Suprapubic skin (tissue), 3 donors: ENCODE data around the gene KCNMB1.

Experiments
- CTCF ChIP-seq, 2 donors: fragments of 200-600 bp in 1 of 2; fragments of 450-650 bp in 1 of 2; sonication (generic) in 1 of 2; IDR thresholded peaks; one replicate each; pipeline ENCODE4 v1.5.1; 2016 to 2019; ENCODE audit warnings: antibody characterized with exemption in 2 of 2, mild to moderate bottlenecking in 1 of 2, moderate library complexity in 1 of 2
- EP300 ChIP-seq: sonication (generic); formaldehyde crosslinking; IDR thresholded peaks from one replicate; pipeline ENCODE4 v1.6.1; 2017; ENCODE audit warnings: antibody characterized with exemption

DNA sequence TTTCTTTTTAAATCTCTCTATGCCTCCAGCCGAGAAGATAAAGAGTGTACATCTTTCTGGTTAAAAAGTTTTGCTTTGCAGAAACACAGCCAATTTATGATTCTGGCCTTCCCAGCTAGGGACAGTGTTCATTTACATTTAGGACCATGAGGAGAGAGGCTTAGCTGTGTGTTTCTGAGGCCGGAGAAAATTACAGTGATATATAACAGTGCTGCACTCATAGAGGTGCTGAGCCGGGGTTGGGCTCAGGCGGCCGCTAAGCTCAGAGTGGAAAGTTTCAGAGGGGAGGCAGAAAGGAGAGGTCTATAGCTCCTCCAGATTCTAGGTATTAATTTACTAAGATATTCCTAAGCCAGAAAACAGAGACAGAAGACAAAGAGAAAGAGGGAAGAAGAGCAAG is 54.5 kb downstream of the KCNMB1 start:
- TF ChIP-seq EP300: no peak
- no peak for TF ChIP-seq CTCF (IDR thresholded peaks at IDR 0.05)
